ENCODE data around the gene ARL4C.

ARL4C gene

GRCh38 chr2:234496835-234497593, at the start of gene ARL4C:
Gene ARL4C, minus strand, starts transcription at chr2:234497081. Its CDS starts 495 bp downstream, at chr2:234496586.
- Histone ChIP-seq H3K4me2 (ENCODE audit: low read depth, low read length, poor library complexity, severe bottlenecking) (peak within 1 kb of the TSS; percentile 51), H3K27me3 (ENCODE audit: low read length) (no peaks in the 10 kb centered on the region), H3K9ac (ENCODE audit: low read length) (peak within 1 kb of the TSS; percentile 23; the same call in 1 of the 2 replicates), H4K20me1 (ENCODE audit: low read depth, low read length) (no peaks in the 10 kb centered on the region), H3F3A (ENCODE audit: insufficient read depth) (no peaks in the 10 kb centered on the region), H3K27ac (ENCODE audit: low read depth, low read length) (no peak within 1 kb of the TSS), H3K4me3 (ENCODE audit: insufficient read depth, low read length, poor library complexity, severe bottlenecking) (peak within 1 kb of the TSS; percentile 48), H3K9me3 (ENCODE audit: insufficient read depth, low read length) (no peaks in the 10 kb centered on the region), H3K36me3 (ENCODE audit: low read length) (no peaks in the 10 kb centered on the region), H3K79me2 (ENCODE audit: insufficient read depth, low read length) (no peaks in the 10 kb centered on the region), H3K9me2 (replicated peaks; ENCODE audit: insufficient read depth, low read length) (no peaks in the 10 kb centered on the region), H2AFZ (ENCODE audit: low read depth, low read length, severe bottlenecking) (no peak within 1 kb of the TSS)
- TF ChIP-seq CTCF (IDR thresholded peaks at IDR 0.05; ENCODE audit: insufficient read depth, low read length, poor library complexity, severe bottlenecking), result no peak

GRCh38 chr2:234544659-234545611, 48.1 kb upstream of the ARL4C start:
- TF ChIP-seq CTCF (IDR thresholded peaks at IDR 0.05; ENCODE audit: insufficient read depth, low read length, poor library complexity, severe bottlenecking) (peak; percentile 58), EZH2phosphoT487 (conservative IDR thresholded peaks at IDR 0.05; ENCODE audit: low read length) (no peak)
- H2AFZ ChIP-seq (ENCODE audit: low read depth, low read length, severe bottlenecking), result no peak overlapping the region
- H3K9me2 ChIP-seq (replicated peaks; ENCODE audit: insufficient read depth, low read length), result no peaks in the 10 kb centered on the region
- H3F3A ChIP-seq (ENCODE audit: insufficient read depth), result no peaks in the 10 kb centered on the region
- no peaks in the 10 kb centered on the region for H3K36me3 ChIP-seq (ENCODE audit: low read length)
- H3K9me3 ChIP-seq (ENCODE audit: insufficient read depth, low read length), result no peaks in the 10 kb centered on the region
- no peak overlapping the region for H3K4me3 ChIP-seq (ENCODE audit: insufficient read depth, low read length, poor library complexity, severe bottlenecking)
- no peaks in the 10 kb centered on the region for H3K79me2 ChIP-seq (ENCODE audit: insufficient read depth, low read length)
- no peak overlapping the region for H3K4me2 ChIP-seq (ENCODE audit: low read depth, low read length, poor library complexity, severe bottlenecking)
- H3K27ac ChIP-seq (ENCODE audit: low read depth, low read length), result no peak overlapping the region
- H4K20me1 ChIP-seq (ENCODE audit: low read depth, low read length), result no peaks in the 10 kb centered on the region
- no peaks in the 10 kb centered on the region; the same call in 1 of the 2 replicates for H3K27me3 ChIP-seq (ENCODE audit: low read length)
- no peak overlapping the region for H3K9ac ChIP-seq (ENCODE audit: low read length)

- H3K4me3 ChIP-seq (ENCODE audit: insufficient read depth, low read length, poor library complexity, severe bottlenecking), result no peak overlapping the region
- no peaks in the 10 kb centered on the region for H3K9me2 ChIP-seq (replicated peaks; ENCODE audit: insufficient read depth, low read length)
- H2AFZ ChIP-seq (ENCODE audit: low read depth, low read length, severe bottlenecking), result no peak overlapping the region
- no peaks in the 10 kb centered on the region for H4K20me1 ChIP-seq (ENCODE audit: low read depth, low read length)
- no peak overlapping the region for H3K27ac ChIP-seq (ENCODE audit: low read depth, low read length)
- no peaks in the 10 kb centered on the region for H3F3A ChIP-seq (ENCODE audit: insufficient read depth)
- no peaks in the 10 kb centered on the region; the same call in 1 of the 2 replicates for H3K27me3 ChIP-seq (ENCODE audit: low read length)
- H3K4me2 ChIP-seq (ENCODE audit: low read depth, low read length, poor library complexity, severe bottlenecking), result no peak overlapping the region
- no peaks in the 10 kb centered on the region for H3K9me3 ChIP-seq (ENCODE audit: insufficient read depth, low read length)
- H3K79me2 ChIP-seq (ENCODE audit: insufficient read depth, low read length), result no peaks in the 10 kb centered on the region
- no peak for TF ChIP-seq EZH2phosphoT487 (conservative IDR thresholded peaks at IDR 0.05; ENCODE audit: low read length)
- no peak overlapping the region for H3K9ac ChIP-seq (ENCODE audit: low read length)
- no peaks in the 10 kb centered on the region for H3K36me3 ChIP-seq (ENCODE audit: low read length)
Observed at GRCh38 chr2:234542742-234543141, 45.9 kb upstream of the ARL4C start.

Measured in SU-DHL-6 (cell line).